Measurements from ENCODE around the gene XRCC1. TPM values are rescaled to one million over a fixed set of nuclear protein-coding genes. Genes with fewer than 3 reads are reported as not detected.

The XRCC1 gene
- polyA plus RNA-seq, 3 donors, result 13.1 to 23.0 (median 19.3) TPM

- peaks cover 31 to 35% of the 10 kb centered on the region in 2 donors for H3K4me1 ChIP-seq (ENCODE audit: control insufficient read depth in 1 of 2, insufficient read depth in 2 of 2, low read length in 2 of 2)
- peak overlapping the region; percentile 97 to 98 for H3K4me3 Mint-ChIP-seq
- peaks cover 40 to 52% of the 10 kb centered on the region in 2 donors for H3K36me3 Mint-ChIP-seq
- peaks cover 35% of the 10 kb centered on the region for H3K79me2 ChIP-seq (ENCODE audit: insufficient read depth, low read length)
- peak overlapping the region; percentile 92 for H3K4me2 ChIP-seq (replicated peaks; ENCODE audit: extremely low read depth, low read length, poor library complexity, severe bottlenecking)
- H2AFZ ChIP-seq (ENCODE audit: insufficient read depth, low read depth, low read length, poor library complexity, severe bottlenecking), result peak overlapping the region; percentile 66
- peak overlapping the region; percentile 51 to 91 (median 73) for H3K4me3 ChIP-seq (replicated peaks in 1 of 3; ENCODE audit: low read depth in 2 of 3, low read length in 3 of 3)
- H3K9me3 ChIP-seq (replicated peaks in 1 of 2; ENCODE audit: control insufficient read depth in 1 of 2, insufficient read depth in 1 of 2, low read length in 2 of 2), result no peaks in the 10 kb centered on the region
- peak overlapping the region; percentile 94 for H3K9ac ChIP-seq (ENCODE audit: insufficient read depth, low read length, poor library complexity, severe bottlenecking)
- no peaks in the 10 kb centered on the region for H3K27me3 ChIP-seq (ENCODE audit: control insufficient read depth in 2 of 2, insufficient read depth in 2 of 2, low read length in 2 of 2)
- DNase-seq, result no peak
- H3K27me3 Mint-ChIP-seq (ENCODE audit: low read depth in 3 of 3), result peaks cover 0 to 3% (median 0%) of the 10 kb centered on the region in 3 donors
- peak overlapping the region; percentile 98 to 100 (median 99) for H3K27ac Mint-ChIP-seq
- intact Hi-C loops (cut with micrococcal nuclease), result loop anchor here (2.0 to 10.0 kb wide), 3 partner anchors 41 to 69 kb away; partner anchors contain the start of genes ETHE1 (in 1 of the 2) and ZNF575 (in 1 of the 2)
- H3K4me1 Mint-ChIP-seq, result peaks cover 27% of the 10 kb centered on the region
- 2% methylated on average over 17 of the region's 18 CpGs for WGBS (ENCODE audit: insufficient coverage)
- no peaks in the 10 kb centered on the region for H3K9me3 Mint-ChIP-seq
- H3K27ac ChIP-seq (ENCODE audit: low read depth in 1 of 2, low read length in 2 of 2), result peak overlapping the region; percentile 93 to 99
- TF ChIP-seq, protein P1, sequence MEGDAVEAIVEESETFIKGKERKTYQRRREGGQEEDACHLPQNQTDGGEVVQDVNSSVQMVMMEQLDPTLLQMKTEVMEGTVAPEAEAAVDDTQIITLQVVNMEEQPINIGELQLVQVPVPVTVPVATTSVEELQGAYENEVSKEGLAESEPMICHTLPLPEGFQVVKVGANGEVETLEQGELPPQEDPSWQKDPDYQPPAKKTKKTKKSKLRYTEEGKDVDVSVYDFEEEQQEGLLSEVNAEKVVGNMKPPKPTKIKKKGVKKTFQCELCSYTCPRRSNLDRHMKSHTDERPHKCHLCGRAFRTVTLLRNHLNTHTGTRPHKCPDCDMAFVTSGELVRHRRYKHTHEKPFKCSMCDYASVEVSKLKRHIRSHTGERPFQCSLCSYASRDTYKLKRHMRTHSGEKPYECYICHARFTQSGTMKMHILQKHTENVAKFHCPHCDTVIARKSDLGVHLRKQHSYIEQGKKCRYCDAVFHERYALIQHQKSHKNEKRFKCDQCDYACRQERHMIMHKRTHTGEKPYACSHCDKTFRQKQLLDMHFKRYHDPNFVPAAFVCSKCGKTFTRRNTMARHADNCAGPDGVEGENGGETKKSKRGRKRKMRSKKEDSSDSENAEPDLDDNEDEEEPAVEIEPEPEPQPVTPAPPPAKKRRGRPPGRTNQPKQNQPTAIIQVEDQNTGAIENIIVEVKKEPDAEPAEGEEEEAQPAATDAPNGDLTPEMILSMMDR (IDR thresholded peaks at IDR 0.05), result no peak
- peaks cover 15% of the 10 kb centered on the region for H4K20me1 ChIP-seq (ENCODE audit: insufficient read depth, low read length)
- peaks cover 37 to 55% of the 10 kb centered on the region in 2 donors for H3K36me3 ChIP-seq (replicated peaks in 1 of 2; ENCODE audit: control insufficient read depth in 1 of 2, insufficient read depth in 2 of 2, low read length in 2 of 2)
Measured at GRCh38 chr19:43595605-43595998, 20.3 kb upstream of the XRCC1 start.

DNA sequence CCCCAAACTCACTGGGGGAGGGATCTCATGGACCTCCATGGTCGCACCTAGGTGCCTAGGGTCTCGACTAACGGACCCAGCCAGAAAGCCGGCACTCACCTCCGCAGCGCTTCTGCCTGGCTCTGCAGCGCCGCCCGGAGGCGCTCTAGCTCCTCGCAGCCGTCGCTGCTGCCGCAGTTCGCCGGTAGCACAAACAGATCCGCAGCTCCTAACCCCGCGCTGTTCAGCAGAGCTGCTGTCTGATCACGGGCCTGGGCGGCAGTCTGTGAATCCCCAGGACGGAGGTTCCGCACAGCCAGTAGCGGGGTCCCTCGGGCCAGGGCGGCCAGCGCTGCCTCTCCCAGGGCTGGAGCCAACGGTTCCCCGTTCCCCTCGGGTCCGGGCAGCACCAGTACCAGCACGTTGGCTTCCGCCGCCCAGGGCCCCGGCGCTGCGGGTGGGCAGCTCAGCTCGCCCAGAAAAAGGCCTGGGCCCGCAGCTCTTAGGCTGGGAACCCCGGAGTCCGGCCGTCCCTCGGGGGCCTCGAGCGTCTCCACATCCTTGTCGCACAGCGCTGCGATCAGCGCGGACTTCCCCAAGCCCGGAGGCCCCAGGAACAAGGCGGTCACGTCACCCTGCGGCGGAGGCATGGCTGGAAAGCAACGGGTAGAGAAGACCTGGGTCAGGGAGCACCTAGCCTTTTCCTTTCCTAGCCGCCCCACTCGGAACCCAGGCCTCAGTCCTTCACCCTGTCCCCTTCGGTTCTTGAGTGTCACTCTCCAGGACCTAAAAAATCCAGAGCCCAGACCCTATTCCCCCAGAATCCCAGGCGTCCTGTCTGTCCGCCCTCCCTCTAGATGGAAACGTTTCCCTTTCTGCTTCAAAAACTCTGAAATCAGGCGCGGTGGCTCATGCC, 19.6 kb upstream of the XRCC1 start:
- DNase-seq, result peak; percentile 66 to 91 (median 78)
- H3K36me3 ChIP-seq (replicated peaks in 1 of 2; ENCODE audit: control insufficient read depth in 1 of 2, insufficient read depth in 2 of 2, low read length in 2 of 2), result peaks cover 36 to 49% of the 10 kb centered on the region in 2 donors
- Mint-ChIP-seq H3K4me1 (peaks cover 27% of the 10 kb centered on the region), H3K9me3 (no peaks in the 10 kb centered on the region), H3K27ac (peak overlapping the region; percentile 98 to 100 (median 99)), H3K27me3 (ENCODE audit: low read depth in 3 of 3) (peaks cover 0 to 3% (median 0%) of the 10 kb centered on the region in 3 donors), H3K4me3 (peak overlapping the region; percentile 97 to 98), H3K36me3 (peaks cover 44 to 54% of the 10 kb centered on the region in 2 donors)
- intact Hi-C loops (cut with micrococcal nuclease), result loop anchor here (2.0 to 10.0 kb wide), 3 partner anchors 40 to 68 kb away; partner anchors contain the start of genes ETHE1 (in 1 of the 2) and ZNF575 (in 1 of the 2)
- H3K79me2 ChIP-seq (ENCODE audit: insufficient read depth, low read length), result peaks cover 35% of the 10 kb centered on the region
- H3K9me3 ChIP-seq (replicated peaks in 1 of 2; ENCODE audit: control insufficient read depth in 1 of 2, insufficient read depth in 1 of 2, low read length in 2 of 2), result no peaks in the 10 kb centered on the region
- TF ChIP-seq, protein P1 (IDR thresholded peaks at IDR 0.05), result peak; percentile 99
- H3K27me3 ChIP-seq (ENCODE audit: control insufficient read depth in 2 of 2, insufficient read depth in 2 of 2, low read length in 2 of 2), result no peaks in the 10 kb centered on the region
- H4K20me1 ChIP-seq (ENCODE audit: insufficient read depth, low read length), result peaks cover 15% of the 10 kb centered on the region
- H3K27ac ChIP-seq (ENCODE audit: low read depth in 1 of 2, low read length in 2 of 2), result peak overlapping the region; percentile 93 to 99
- H3K4me1 ChIP-seq (ENCODE audit: control insufficient read depth in 1 of 2, insufficient read depth in 2 of 2, low read length in 2 of 2), result peaks cover 31 to 35% of the 10 kb centered on the region in 2 donors
- peak overlapping the region; percentile 94 for H3K9ac ChIP-seq (ENCODE audit: insufficient read depth, low read length, poor library complexity, severe bottlenecking)
- WGBS (ENCODE audit: insufficient coverage), result under 1% methylated on average over 62 of the region's 64 CpGs
- H3K4me2 ChIP-seq (replicated peaks; ENCODE audit: extremely low read depth, low read length, poor library complexity, severe bottlenecking), result peak overlapping the region; percentile 92
- H3K4me3 ChIP-seq (replicated peaks in 1 of 3; ENCODE audit: low read depth in 2 of 3, low read length in 3 of 3), result peak overlapping the region; percentile 51 to 91 (median 73)
- peak overlapping the region; percentile 66 for H2AFZ ChIP-seq (ENCODE audit: insufficient read depth, low read depth, low read length, poor library complexity, severe bottlenecking)

All from CD14-positive monocyte (primary cell).